ENCODE measurements around the gene KTN1. TPM values are rescaled to one million over a fixed set of nuclear protein-coding genes. Genes with fewer than 3 reads are reported as not detected.

The KTN1 gene
- total RNA-seq, 4 donors from 2014 or later, result 130 to 176 (median 150) TPM

GRCh38 chr14:55572578-55572977, 7.4 kb upstream of the KTN1 start:
- no peak overlapping the region for H3K4me3 ChIP-seq
- no peaks in the 10 kb centered on the region for H3K9me3 ChIP-seq
- WGBS, 2 donors, result 50 to 59% methylated on average over 4 of the region's 4 CpGs
- peaks cover 0 to 11% (median 0%) of the 10 kb centered on the region in 4 donors for H3K4me1 ChIP-seq
- peaks cover 0 to 3% (median 0%) of the 10 kb centered on the region in 3 donors for H3K36me3 ChIP-seq
- H3K27ac ChIP-seq, result no peak overlapping the region
- TF ChIP-seq EP300 (IDR thresholded peaks at IDR 0.05) (no peak), POLR2A (IDR thresholded peaks at IDR 0.05) (no peak), CTCF (IDR thresholded peaks at IDR 0.05) (no peak)
- no peaks in the 10 kb centered on the region for H3K27me3 ChIP-seq
- no peak for DNase-seq (ENCODE audit: low spot score in 2 of 2)

- Histone ChIP-seq H3K27me3 (no peaks in the 10 kb centered on the region), H3K4me3 (no peak overlapping the region), H3K36me3 (peaks cover 0 to 3% (median 0%) of the 10 kb centered on the region in 3 donors), H3K4me1 (peaks cover 0 to 20% (median 0%) of the 10 kb centered on the region in 4 donors), H3K27ac (no peak overlapping the region), H3K9me3 (no peaks in the 10 kb centered on the region)
- DNase-seq (ENCODE audit: low spot score in 2 of 2), result no peak
- WGBS, 2 donors, result 80 to 90% methylated on average over 7 of the region's 7 CpGs
- TF ChIP-seq POLR2A (IDR thresholded peaks at IDR 0.05) (no peak), EP300 (IDR thresholded peaks at IDR 0.05) (no peak), CTCF (IDR thresholded peaks at IDR 0.05) (no peak)
Observed at GRCh38 chr14:55574988-55575387, 5.0 kb upstream of the KTN1 start.

- peaks cover 0 to 30% (median 6%) of the 10 kb centered on the region in 4 donors for H3K4me1 ChIP-seq
- H3K4me3 ChIP-seq, result no peak overlapping the region
- no peak for DNase-seq (ENCODE audit: low spot score in 2 of 2)
- peaks cover 0 to 3% (median 0%) of the 10 kb centered on the region in 3 donors for H3K36me3 ChIP-seq
- no peaks in the 10 kb centered on the region for H3K27me3 ChIP-seq
- no peak overlapping the region for H3K27ac ChIP-seq
- TF ChIP-seq EP300 (IDR thresholded peaks at IDR 0.05), result no peak
- TF ChIP-seq POLR2A (IDR thresholded peaks at IDR 0.05), result no peak
- no peak for TF ChIP-seq CTCF (IDR thresholded peaks at IDR 0.05)
- H3K9me3 ChIP-seq, result no peaks in the 10 kb centered on the region
- WGBS, 2 donors, result 97 to 98% methylated on average over 4 of the region's 4 CpGs
Observed at GRCh38 chr14:55577229-55577628, 2.8 kb upstream of the KTN1 start.

- TF ChIP-seq POLR2A (IDR thresholded peaks at IDR 0.05), result no peak
- no peak for TF ChIP-seq EP300 (IDR thresholded peaks at IDR 0.05)
- no peak for TF ChIP-seq CTCF (IDR thresholded peaks at IDR 0.05)
- 63 to 66% methylated on average over 8 of the region's 8 CpGs for WGBS, 2 donors
- DNase-seq (ENCODE audit: low spot score in 2 of 2), result no peak
- Histone ChIP-seq H3K27me3 (no peaks in the 10 kb centered on the region), H3K4me1 (peaks cover 0 to 33% (median 16%) of the 10 kb centered on the region in 4 donors), H3K4me3 (peak overlapping the region in 3 of 4 donors; percentile 79 to 94 (median 94)), H3K27ac (peak overlapping the region in 2 of 4 donors; percentile 95 to 97), H3K36me3 (peaks cover 0 to 3% (median 0%) of the 10 kb centered on the region in 3 donors), H3K9me3 (no peaks in the 10 kb centered on the region)
Observed at GRCh38 chr14:55578511-55578910, 1.5 kb upstream of the KTN1 start.

GRCh38 chr14:55580470-55581341, 699 bp downstream of the KTN1 start:
- Histone ChIP-seq H3K9me3 (no peaks in the 10 kb centered on the region), H3K4me1 (peaks cover 0 to 55% (median 30%) of the 10 kb centered on the region in 4 donors), H3K36me3 (no peaks in the 10 kb centered on the region), H3K27ac (peak overlapping the region; percentile 85 to 98 (median 94)), H3K4me3 (peak overlapping the region; percentile 69 to 95 (median 86)), H3K27me3 (no peaks in the 10 kb centered on the region)
- 0 to 1% methylated on average over 44 to 49 of the region's 84 CpGs for WGBS, 2 donors
- no peak for DNase-seq (ENCODE audit: low spot score in 2 of 2)
- peak in 1 of 5 experiments; percentile 42 for TF ChIP-seq CTCF (IDR thresholded peaks at IDR 0.05)
- no peak for TF ChIP-seq EP300 (IDR thresholded peaks at IDR 0.05)

All from tibial nerve (tissue), 4 donors.